Small intestine (tissue), 7 donors: ENCODE measurements around the gene ACBD7. TPM values are rescaled to one million over a fixed set of nuclear protein-coding genes. Genes with fewer than 3 reads are reported as not detected.

Source experiments
- DNase-seq, 2 donors: peaks; one replicate each; pipeline versions ENCODE4 v3.0.0 to v3.0.0-alpha.2; 2013
- FAIRE-seq: peaks from 2 replicates; lab custom pipeline; 2012; peaks lifted over from hg19 to GRCh38; lab: Jason Lieb, UNC
- H3K27ac ChIP-seq, 3 donors: one replicate each; pipeline ENCODE4 v1.5.1; 2013; ENCODE audit warnings: low read length in 2 of 3, mild to moderate bottlenecking in 2 of 3, control low read depth in 1 of 3, inconsistent platforms in 1 of 3, low read depth in 1 of 3, moderate library complexity in 1 of 3
- H3K27me3 ChIP-seq, 3 donors: one replicate each; pipeline ENCODE4 v1.6.1; 2013; ENCODE audit warnings: low read length in 3 of 3, inconsistent platforms in 1 of 3; ENCODE audit not compliant: control insufficient read depth in 3 of 3, insufficient read depth in 3 of 3
- H3K36me3 ChIP-seq, 3 donors: one replicate each; pipeline ENCODE4 v1.6.1; 2013; ENCODE audit warnings: low read length in 3 of 3, inconsistent platforms in 1 of 3, low read depth in 1 of 3, mild to moderate bottlenecking in 1 of 3, moderate library complexity in 1 of 3; ENCODE audit not compliant: control insufficient read depth in 3 of 3, insufficient read depth in 2 of 3
- H3K4me1 ChIP-seq, 3 donors: one replicate each; pipeline ENCODE4 v1.6.1; 2013; ENCODE audit warnings: low read length in 2 of 3, inconsistent platforms in 1 of 3, low read depth in 1 of 3, mild to moderate bottlenecking in 1 of 3, moderate library complexity in 1 of 3; ENCODE audit not compliant: control insufficient read depth in 3 of 3, insufficient read depth in 2 of 3
- H3K4me3 ChIP-seq, 3 donors: one replicate each; pipeline ENCODE4 v1.5.1; 2013; ENCODE audit warnings: low read length in 3 of 3, control low read depth in 1 of 3, inconsistent platforms in 1 of 3, low read depth in 1 of 3, mild to moderate bottlenecking in 1 of 3, moderate library complexity in 1 of 3
- H3K9me3 ChIP-seq, 2 donors: one replicate each; pipeline ENCODE4 v1.6.1; 2013; ENCODE audit warnings: low read depth in 1 of 2, low read length in 1 of 2; ENCODE audit not compliant: control insufficient read depth in 2 of 2, insufficient read depth in 1 of 2
- WGBS, 3 donors: extraction: QIAGEN DNeasy Blood & Tissue Kit; methylation state at CpG; one replicate each; pipeline ENCODE4 v1.1.7; 2013; 5-methylcytosine and 5-hydroxymethylcytosine counted together
- polyA plus RNA-seq, 4 donors: library from polyadenylated mRNA; stranded (reverse) in 3 of 4; unstranded in 1 of 4; fragments of 200-250 nt in 3 of 4; fragments of 120-200 nt in 1 of 4; gene quantifications; one replicate each; pipeline versions ENCODE4 v1.2.1 to v1.2.3, GENCODE V29; 2013
- donor health status: healthy with polysubstance abuse.
- donor health status: control.
- donor health status: control.
- donor health status: Bipolar disorder and iron deficiency.
- donor health status: healthy.

The ACBD7 gene
- polyA plus RNA-seq, 4 donors, result 0.79 to 1.4 TPM; not detected in 2

GRCh38 chr10:15123749-15124184 lies 35.2 kb upstream of the ACBD7 start:
- Histone ChIP-seq H3K9me3 (peaks cover 0 to 4% of the 10 kb centered on the region in 2 donors), H3K4me1 (no peaks in the 10 kb centered on the region), H3K36me3 (peaks cover 10 to 40% (median 10%) of the 10 kb centered on the region in 3 donors), H3K27ac (no peak overlapping the region), H3K4me3 (no peak overlapping the region), H3K27me3 (no peaks in the 10 kb centered on the region)
- FAIRE-seq, result no peak
- WGBS, 3 donors, result 53 to 68% (median 57%) methylated on average over 3 of the region's 3 CpGs
- no peak for DNase-seq

- no peak overlapping the region for H3K27ac ChIP-seq
- H3K36me3 ChIP-seq, result peaks cover 10 to 40% (median 10%) of the 10 kb centered on the region in 3 donors
- no peak for DNase-seq
- H3K27me3 ChIP-seq, result no peaks in the 10 kb centered on the region
- no peak overlapping the region for H3K4me3 ChIP-seq
- 84 to 94% (median 89%) methylated on average over 9 of the region's 9 CpGs for WGBS, 3 donors
- peaks cover 0 to 4% of the 10 kb centered on the region in 2 donors for H3K9me3 ChIP-seq
- no peaks in the 10 kb centered on the region for H3K4me1 ChIP-seq
- no peak for FAIRE-seq
These were observed 34.0 kb upstream of the ACBD7 start for GRCh38 chr10:15122477-15123030.

- 93 to 100% (median 94%) methylated on average over 1 of the region's 1 CpG for WGBS, 3 donors
- FAIRE-seq (no peak), DNase-seq (no peak)
- Histone ChIP-seq H3K4me1 (no peaks in the 10 kb centered on the region), H3K36me3 (peaks cover 12 to 36% (median 12%) of the 10 kb centered on the region in 3 donors), H3K27ac (no peak overlapping the region), H3K27me3 (no peaks in the 10 kb centered on the region), H3K4me3 (no peak overlapping the region), H3K9me3 (peaks cover 0 to 4% of the 10 kb centered on the region in 2 donors)
These were observed 33.1 kb upstream of the ACBD7 start for GRCh38 chr10:15121707-15122106.

- WGBS, 3 donors, result 94 to 95% (median 95%) methylated on average over 5 of the region's 5 CpGs
- no peak for FAIRE-seq
- no peaks in the 10 kb centered on the region for H3K4me1 ChIP-seq
- H3K36me3 ChIP-seq, result peaks cover 11 to 25% (median 12%) of the 10 kb centered on the region in 3 donors
- no peaks in the 10 kb centered on the region for H3K27me3 ChIP-seq
- H3K9me3 ChIP-seq, result no peaks in the 10 kb centered on the region
- DNase-seq, result no peak
- no peak overlapping the region for H3K27ac ChIP-seq
- no peak overlapping the region for H3K4me3 ChIP-seq
These were observed 31.9 kb upstream of the ACBD7 start for GRCh38 chr10:15120523-15120922.

GRCh38 chr10:15118615-15119014 lies 30.0 kb upstream of the ACBD7 start:
- H3K27ac ChIP-seq, result no peak overlapping the region
- FAIRE-seq, result no peak
- WGBS, 3 donors, result 76 to 93% (median 77%) methylated on average over 1 of the region's 1 CpG
- no peak overlapping the region for H3K4me3 ChIP-seq
- peaks cover 7 to 22% (median 8%) of the 10 kb centered on the region in 3 donors for H3K36me3 ChIP-seq
- no peaks in the 10 kb centered on the region for H3K9me3 ChIP-seq
- H3K27me3 ChIP-seq, result no peaks in the 10 kb centered on the region
- H3K4me1 ChIP-seq, result no peaks in the 10 kb centered on the region
- no peak for DNase-seq

- no peak overlapping the region for H3K27ac ChIP-seq
- FAIRE-seq, result no peak
- H3K9me3 ChIP-seq, result no peaks in the 10 kb centered on the region
- no peak for DNase-seq
- H3K4me3 ChIP-seq, result no peak overlapping the region
- WGBS, 3 donors, result 85 to 97% (median 96%) methylated on average over 5 of the region's 5 CpGs
- H3K36me3 ChIP-seq, result peaks cover 7 to 29% (median 12%) of the 10 kb centered on the region in 3 donors
- no peaks in the 10 kb centered on the region for H3K27me3 ChIP-seq
- no peaks in the 10 kb centered on the region for H3K4me1 ChIP-seq
These were observed 27.6 kb upstream of the ACBD7 start for GRCh38 chr10:15116225-15116624.

GRCh38 chr10:15113766-15114165 lies 25.2 kb upstream of the ACBD7 start:
- no peak overlapping the region for H3K4me3 ChIP-seq
- WGBS, 3 donors, result 92 to 97% (median 93%) methylated on average over 4 of the region's 4 CpGs
- no peaks in the 10 kb centered on the region for H3K4me1 ChIP-seq
- no peak overlapping the region for H3K27ac ChIP-seq
- peaks cover 4 to 30% (median 16%) of the 10 kb centered on the region in 3 donors for H3K36me3 ChIP-seq
- no peaks in the 10 kb centered on the region for H3K27me3 ChIP-seq
- DNase-seq (no peak), FAIRE-seq (no peak)
- no peaks in the 10 kb centered on the region for H3K9me3 ChIP-seq

GRCh38 chr10:15112657-15113056 lies 24.1 kb upstream of the ACBD7 start:
- H3K27me3 ChIP-seq, result no peaks in the 10 kb centered on the region
- H3K9me3 ChIP-seq, result no peaks in the 10 kb centered on the region
- no peaks in the 10 kb centered on the region for H3K4me1 ChIP-seq
- no peak overlapping the region for H3K27ac ChIP-seq
- H3K4me3 ChIP-seq, result no peak overlapping the region
- 94 to 96% (median 96%) methylated on average over 13 of the region's 13 CpGs for WGBS, 3 donors
- H3K36me3 ChIP-seq, result peaks cover 4 to 30% (median 16%) of the 10 kb centered on the region in 3 donors
- DNase-seq (no peak), FAIRE-seq (no peak)
